OCI-LY1 (cell line): ENCODE data around the gene ANKHD1.

Experiments
- H2AFZ ChIP-seq: fragments of 200-600 bp; sonication (generic), shearing (Covaris generic); 2 replicates; pipeline ENCODE4 v1.6.0; 2014; ENCODE audit warnings: antibody characterized with exemption, mild to moderate bottlenecking, low read length
- H3F3A ChIP-seq: fragments of 200-600 bp; sonication (generic), shearing (Covaris generic); 2 replicates; pipeline ENCODE4 v1.6.0; 2014; ENCODE audit warnings: mild to moderate bottlenecking, antibody characterized with exemption, low read length, moderate library complexity; ENCODE audit not compliant: insufficient read depth
- H3K27ac ChIP-seq: fragments of 200-600 bp; sonication (generic); 2 replicates; pipeline ENCODE4 v1.5.1; 2014; ENCODE audit warnings: low read length, mixed run types, mild to moderate bottlenecking, low read depth; ENCODE audit not compliant: poor library complexity, severe bottlenecking
- H3K27me3 ChIP-seq: fragments of 200-600 bp; sonication (generic); 2 replicates; pipeline ENCODE4 v1.6.0; 2014; ENCODE audit warnings: antibody characterized with exemption, mild to moderate bottlenecking, low read length, moderate library complexity; ENCODE audit not compliant: insufficient read depth
- H3K36me3 ChIP-seq: fragments of 200-600 bp; sonication (generic); 2 replicates; pipeline ENCODE4 v1.6.1; 2014; ENCODE audit warnings: mild to moderate bottlenecking, antibody characterized with exemption, low read length, moderate library complexity, mixed read lengths; ENCODE audit not compliant: insufficient read depth
- H3K4me1 ChIP-seq: fragments of 200-600 bp; sonication (generic); 2 replicates; pipeline ENCODE4 v1.5.1; 2014; ENCODE audit warnings: mild to moderate bottlenecking, low read length, moderate library complexity; ENCODE audit not compliant: insufficient read depth, severe bottlenecking
- H3K4me2 ChIP-seq: fragments of 200-600 bp; sonication (generic), shearing (Covaris generic); 2 replicates; pipeline ENCODE4 v1.6.1; 2014; ENCODE audit warnings: low read length
- H3K4me3 ChIP-seq: fragments of 200-600 bp; sonication (generic); 2 replicates; pipeline ENCODE4 v1.5.1; 2014; ENCODE audit warnings: low read length, low read depth, mild to moderate bottlenecking, mixed read lengths; ENCODE audit not compliant: poor library complexity, severe bottlenecking
- H3K79me2 ChIP-seq: fragments of 200-600 bp; shearing (Covaris generic); 2 replicates; pipeline ENCODE4 v1.6.1; 2016; ENCODE audit warnings: mixed run types, low read length, mixed read lengths; ENCODE audit not compliant: insufficient read depth
- H3K9ac ChIP-seq: fragments of 200-600 bp; sonication (generic), shearing (Covaris generic); 2 replicates; pipeline ENCODE4 v1.6.1; 2014; ENCODE audit warnings: mild to moderate bottlenecking, low read length, mixed read lengths
- H3K9me2 ChIP-seq: fragments of 200-600 bp; sonication (generic), shearing (Covaris generic); 2 replicates; pipeline ENCODE4 v1.6.1; 2014; ENCODE audit warnings: low read depth, mild to moderate bottlenecking, low read length, mixed read lengths
- H3K9me3 ChIP-seq: fragments of 200-600 bp; shearing (Covaris generic); 2 replicates; pipeline ENCODE4 v1.6.1; 2014; ENCODE audit warnings: low read length, mixed read lengths
- H4K20me1 ChIP-seq: fragments of 200-600 bp; sonication (generic), shearing (Covaris generic); 2 replicates; pipeline ENCODE4 v1.6.0; 2016; ENCODE audit warnings: mild to moderate bottlenecking, low read length; ENCODE audit not compliant: insufficient read depth
- CTCF ChIP-seq: fragments of 200-600 bp; sonication (generic), shearing (Covaris generic); IDR thresholded peaks from 2 replicates; pipeline ENCODE4 v1.5.1; 2017; ENCODE audit warnings: mild to moderate bottlenecking, antibody characterized with exemption, low read length, moderate library complexity, mixed read lengths
- EZH2 ChIP-seq: fragments of 200-600 bp; sonication (generic), shearing (Covaris generic); IDR thresholded peaks from 2 replicates; pipeline ENCODE4 v1.8.0; 2017; ENCODE audit warnings: borderline replicate concordance, mixed run types, mild to moderate bottlenecking, antibody characterized with exemption, low read length, moderate library complexity, mixed read lengths

Gene ANKHD1

GRCh38 chr5:140367256-140368013, 34.2 kb upstream of the ANKHD1 start:
- Histone ChIP-seq H3K79me2 (no peaks in the 10 kb centered on the region), H3K9me3 (no peaks in the 10 kb centered on the region), H3K4me2 (no peak overlapping the region), H3K4me1 (peaks cover 4% of the 10 kb centered on the region), H3F3A (no peaks in the 10 kb centered on the region), H3K9ac (no peak overlapping the region), H3K4me3 (no peak overlapping the region), H3K27me3 (no peaks in the 10 kb centered on the region), H2AFZ (no peak overlapping the region), H3K9me2 (no peaks in the 10 kb centered on the region), H3K27ac (no peak overlapping the region), H4K20me1 (no peaks in the 10 kb centered on the region), H3K36me3 (no peaks in the 10 kb centered on the region)
- TF ChIP-seq CTCF, result no peak

GRCh38 chr5:140371356-140372151, 30.1 kb upstream of the ANKHD1 start:
- Histone ChIP-seq H3K9me2 (no peaks in the 10 kb centered on the region), H3K4me3 (no peak overlapping the region), H3K27me3 (no peaks in the 10 kb centered on the region), H3K4me2 (no peak overlapping the region), H3K79me2 (no peaks in the 10 kb centered on the region), H4K20me1 (no peaks in the 10 kb centered on the region), H3F3A (no peaks in the 10 kb centered on the region), H3K4me1 (no peaks in the 10 kb centered on the region), H3K36me3 (no peaks in the 10 kb centered on the region), H3K27ac (no peak overlapping the region), H2AFZ (no peak overlapping the region), H3K9me3 (no peaks in the 10 kb centered on the region), H3K9ac (no peak overlapping the region)
- TF ChIP-seq CTCF (no peak), EZH2 (no peak)

- Histone ChIP-seq H3F3A (no peaks in the 10 kb centered on the region), H3K79me2 (no peaks in the 10 kb centered on the region), H3K9me2 (no peaks in the 10 kb centered on the region), H3K36me3 (no peaks in the 10 kb centered on the region), H3K27ac (no peak overlapping the region), H2AFZ (no peak overlapping the region), H4K20me1 (no peaks in the 10 kb centered on the region), H3K9me3 (no peaks in the 10 kb centered on the region), H3K9ac (no peak overlapping the region), H3K4me2 (no peak overlapping the region), H3K4me3 (no peak overlapping the region), H3K27me3 (no peaks in the 10 kb centered on the region), H3K4me1 (no peaks in the 10 kb centered on the region)
- TF ChIP-seq CTCF, result peak; percentile 80
- TF ChIP-seq EZH2, result no peak
These were observed 28.6 kb upstream of the ANKHD1 start for GRCh38 chr5:140372971-140373487.
